AG08396 (cell line): Measurements from ENCODE around the gene CRISPLD2.

Source experiments
- DNase-seq: peaks from one replicate; pipeline ENCODE4 v3.0.0; 2012; ENCODE audit warnings: low spot score, mixed read lengths

CRISPLD2 gene

DNA sequence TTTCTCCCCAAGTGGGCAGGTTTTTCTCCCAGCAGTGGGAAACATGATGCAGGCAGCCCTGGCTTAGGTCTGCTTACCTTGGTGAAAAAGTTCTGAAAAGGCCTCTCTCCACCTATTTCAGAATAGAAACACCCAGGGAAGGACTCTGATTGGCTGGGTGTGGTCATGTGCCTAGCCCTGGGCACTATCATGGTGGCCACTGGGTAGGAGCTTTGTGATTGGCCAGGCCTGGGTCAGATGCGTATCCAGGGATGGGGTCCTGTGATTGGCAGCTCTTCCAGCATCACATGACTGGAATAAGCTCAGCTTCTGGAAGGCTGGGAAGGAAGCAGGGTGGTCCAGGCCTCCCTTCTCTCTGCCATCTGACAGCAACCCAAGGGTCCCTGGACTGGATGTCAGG lies 138.0 kb downstream of the CRISPLD2 start:
- no peak for DNase-seq
